ENCODE measurements around the gene FAM181B. TPM values are rescaled to one million over a fixed set of nuclear protein-coding genes. Genes with fewer than 3 reads are reported as not detected.

The FAM181B gene
- total and polyA plus RNA-seq, 4 donors = 1.3 to 1.9 (median 1.8) TPM

GRCh38 chr11:82724026-82724425 lies 9.6 kb downstream of the FAM181B start:
- no peak for ATAC-seq (ENCODE audit: low FRiP score)
- intact Hi-C loops (cut with DNase I) = loop anchor here in 1 of 2 donors (10.0 kb wide), 1 partner anchor 571 kb away; no protein-coding TSS in a partner anchor
- no peaks in the 10 kb centered on the region for H3K36me3 ChIP-seq (ENCODE audit: control insufficient read depth in 1 of 2, insufficient read depth in 2 of 2, low read length in 1 of 2)
- peaks cover 9 to 13% of the 10 kb centered on the region in 2 donors for H3K4me1 ChIP-seq (ENCODE audit: control insufficient read depth in 1 of 2, insufficient read depth in 2 of 2, low read length in 2 of 2)
- no peak for DNase-seq
- no peak overlapping the region for H3K4me3 ChIP-seq (ENCODE audit: low read length in 2 of 2)
- H3K9me3 ChIP-seq (ENCODE audit: control insufficient read depth, low read length) = no peaks in the 10 kb centered on the region
- H3K27ac ChIP-seq (ENCODE audit: low read depth in 1 of 2, low read length in 2 of 2) = no peak overlapping the region
- 60 to 77% methylated on average over 5 of the region's 5 CpGs for WGBS, 2 donors
- peaks cover 0 to 3% of the 10 kb centered on the region in 2 donors for H3K27me3 ChIP-seq (ENCODE audit: control insufficient read depth in 1 of 2, insufficient read depth in 2 of 2, low read length in 1 of 2)

- Histone ChIP-seq H3K36me3 (ENCODE audit: control insufficient read depth in 1 of 2, insufficient read depth in 2 of 2, low read length in 1 of 2) (no peaks in the 10 kb centered on the region), H3K4me3 (ENCODE audit: low read length in 2 of 2) (no peak overlapping the region), H3K4me1 (ENCODE audit: control insufficient read depth in 1 of 2, insufficient read depth in 2 of 2, low read length in 2 of 2) (peaks cover 9 to 13% of the 10 kb centered on the region in 2 donors), H3K27ac (ENCODE audit: low read depth in 1 of 2, low read length in 2 of 2) (no peak overlapping the region), H3K27me3 (ENCODE audit: control insufficient read depth in 1 of 2, insufficient read depth in 2 of 2, low read length in 1 of 2) (no peaks in the 10 kb centered on the region), H3K9me3 (ENCODE audit: control insufficient read depth, low read length) (no peaks in the 10 kb centered on the region)
- ATAC-seq (ENCODE audit: low FRiP score) (no peak), DNase-seq (no peak)
- intact Hi-C loops (cut with DNase I) = loop anchor here in 1 of 2 donors (10.0 kb wide), 1 partner anchor 573 kb away; no protein-coding TSS in a partner anchor
These were observed 11.4 kb downstream of the FAM181B start for GRCh38 chr11:82722231-82722630.

- Histone ChIP-seq H3K27ac (ENCODE audit: low read depth in 1 of 2, low read length in 2 of 2) (no peak overlapping the region), H3K4me3 (ENCODE audit: low read length in 2 of 2) (no peak overlapping the region), H3K9me3 (ENCODE audit: control insufficient read depth, low read length) (no peaks in the 10 kb centered on the region), H3K27me3 (ENCODE audit: control insufficient read depth in 1 of 2, insufficient read depth in 2 of 2, low read length in 1 of 2) (no peaks in the 10 kb centered on the region), H3K4me1 (ENCODE audit: control insufficient read depth in 1 of 2, insufficient read depth in 2 of 2, low read length in 2 of 2) (peaks cover 9 to 13% of the 10 kb centered on the region in 2 donors), H3K36me3 (ENCODE audit: control insufficient read depth in 1 of 2, insufficient read depth in 2 of 2, low read length in 1 of 2) (no peaks in the 10 kb centered on the region)
- intact Hi-C loops (cut with DNase I) = loop anchor here in 1 of 2 donors (10.0 kb wide), 1 partner anchor 574 kb away; no protein-coding TSS in a partner anchor
- ATAC-seq (ENCODE audit: low FRiP score) (no peak), DNase-seq (no peak)
- 64 to 73% methylated on average over 15 of the region's 15 CpGs for WGBS, 2 donors
These were observed 13.2 kb downstream of the FAM181B start for GRCh38 chr11:82720267-82721065.

- Histone ChIP-seq H3K27me3 (ENCODE audit: control insufficient read depth in 1 of 2, insufficient read depth in 2 of 2, low read length in 1 of 2) (no peaks in the 10 kb centered on the region), H3K36me3 (ENCODE audit: control insufficient read depth in 1 of 2, insufficient read depth in 2 of 2, low read length in 1 of 2) (no peaks in the 10 kb centered on the region), H3K4me1 (ENCODE audit: control insufficient read depth in 1 of 2, insufficient read depth in 2 of 2, low read length in 2 of 2) (peaks cover 9 to 13% of the 10 kb centered on the region in 2 donors), H3K4me3 (ENCODE audit: low read length in 2 of 2) (no peak overlapping the region), H3K27ac (ENCODE audit: low read depth in 1 of 2, low read length in 2 of 2) (no peak overlapping the region), H3K9me3 (ENCODE audit: control insufficient read depth, low read length) (no peaks in the 10 kb centered on the region)
- DNase-seq (no peak), ATAC-seq (ENCODE audit: low FRiP score) (peak; percentile 43)
- WGBS, 2 donors = 41 to 51% methylated on average over 5 of the region's 5 CpGs
- intact Hi-C loops (cut with DNase I) = loop anchor here (2.0 to 10.0 kb wide), 2 partner anchors 145 to 575 kb away; no protein-coding TSS in a partner anchor
These were observed 14.1 kb downstream of the FAM181B start for GRCh38 chr11:82719361-82720105.

GRCh38 chr11:82718821-82719220 lies 14.8 kb downstream of the FAM181B start:
- Histone ChIP-seq H3K4me3 (ENCODE audit: low read length in 2 of 2) (no peak overlapping the region), H3K36me3 (ENCODE audit: control insufficient read depth in 1 of 2, insufficient read depth in 2 of 2, low read length in 1 of 2) (no peaks in the 10 kb centered on the region), H3K27ac (ENCODE audit: low read depth in 1 of 2, low read length in 2 of 2) (no peak overlapping the region), H3K4me1 (ENCODE audit: control insufficient read depth in 1 of 2, insufficient read depth in 2 of 2, low read length in 2 of 2) (peaks cover 9 to 13% of the 10 kb centered on the region in 2 donors), H3K27me3 (ENCODE audit: control insufficient read depth in 1 of 2, insufficient read depth in 2 of 2, low read length in 1 of 2) (no peaks in the 10 kb centered on the region), H3K9me3 (ENCODE audit: control insufficient read depth, low read length) (no peaks in the 10 kb centered on the region)
- WGBS, 2 donors = 10 to 16% methylated on average over 3 of the region's 3 CpGs
- ATAC-seq (ENCODE audit: low FRiP score) = no peak
- intact Hi-C loops (cut with DNase I) = loop anchor here in 1 of 2 donors (2.0 kb wide), 1 partner anchor 146 kb away; no protein-coding TSS in a partner anchor
- DNase-seq = no peak

GRCh38 chr11:82718307-82718706 lies 15.4 kb downstream of the FAM181B start:
- no peaks in the 10 kb centered on the region for H3K36me3 ChIP-seq (ENCODE audit: control insufficient read depth in 1 of 2, insufficient read depth in 2 of 2, low read length in 1 of 2)
- H3K4me1 ChIP-seq (ENCODE audit: control insufficient read depth in 1 of 2, insufficient read depth in 2 of 2, low read length in 2 of 2) = peaks cover 9% of the 10 kb centered on the region in 2 donors
- WGBS, 2 donors = 8 to 12% methylated on average over 5 of the region's 5 CpGs
- no peaks in the 10 kb centered on the region for H3K27me3 ChIP-seq (ENCODE audit: control insufficient read depth in 1 of 2, insufficient read depth in 2 of 2, low read length in 1 of 2)
- DNase-seq = peak in 1 of 2 donors; percentile 46
- ATAC-seq (ENCODE audit: low FRiP score) = peak; percentile 85
- H3K4me3 ChIP-seq (ENCODE audit: low read length in 2 of 2) = no peak overlapping the region
- no peak overlapping the region for H3K27ac ChIP-seq (ENCODE audit: low read depth in 1 of 2, low read length in 2 of 2)
- intact Hi-C loops (cut with DNase I) = loop anchor here in 1 of 2 donors (2.0 kb wide), 1 partner anchor 146 kb away; no protein-coding TSS in a partner anchor
- no peaks in the 10 kb centered on the region for H3K9me3 ChIP-seq (ENCODE audit: control insufficient read depth, low read length)

GRCh38 chr11:82714346-82715174 lies 19.1 kb downstream of the FAM181B start:
- Histone ChIP-seq H3K4me3 (ENCODE audit: low read length in 2 of 2) (no peak overlapping the region), H3K4me1 (ENCODE audit: control insufficient read depth in 1 of 2, insufficient read depth in 2 of 2, low read length in 2 of 2) (peaks cover 0 to 1% of the 10 kb centered on the region in 2 donors), H3K9me3 (ENCODE audit: control insufficient read depth, low read length) (no peaks in the 10 kb centered on the region), H3K27ac (ENCODE audit: low read depth in 1 of 2, low read length in 2 of 2) (no peak overlapping the region), H3K27me3 (ENCODE audit: control insufficient read depth in 1 of 2, insufficient read depth in 2 of 2, low read length in 1 of 2) (no peaks in the 10 kb centered on the region), H3K36me3 (ENCODE audit: control insufficient read depth in 1 of 2, insufficient read depth in 2 of 2, low read length in 1 of 2) (no peaks in the 10 kb centered on the region)
- 61% methylated on average over 14 of the region's 14 CpGs for WGBS, 2 donors
- intact Hi-C loops (cut with DNase I) = no loop called here
- DNase-seq (no peak), ATAC-seq (ENCODE audit: low FRiP score) (no peak)

GRCh38 chr11:82711648-82712047 lies 22.0 kb downstream of the FAM181B start:
- H3K9me3 ChIP-seq (ENCODE audit: control insufficient read depth, low read length) = no peaks in the 10 kb centered on the region
- intact Hi-C loops (cut with DNase I) = no loop called here

More at GRCh38 chr11:82711648-82712047, 22.0 kb downstream of the FAM181B start:
- ATAC-seq (ENCODE audit: low FRiP score) = no peak
- no peaks in the 10 kb centered on the region for H3K27me3 ChIP-seq (ENCODE audit: control insufficient read depth in 1 of 2, insufficient read depth in 2 of 2, low read length in 1 of 2)
- no peaks in the 10 kb centered on the region for H3K4me1 ChIP-seq (ENCODE audit: control insufficient read depth in 1 of 2, insufficient read depth in 2 of 2, low read length in 2 of 2)
- H3K4me3 ChIP-seq (ENCODE audit: low read length in 2 of 2) = no peak overlapping the region
- no peak for DNase-seq
- H3K36me3 ChIP-seq (ENCODE audit: control insufficient read depth in 1 of 2, insufficient read depth in 2 of 2, low read length in 1 of 2) = no peaks in the 10 kb centered on the region
- no peak overlapping the region for H3K27ac ChIP-seq (ENCODE audit: low read depth in 1 of 2, low read length in 2 of 2)

Measured in aorta (tissue), 5 donors.